NCI-H2196 treated with DMSO at 0.1 percent for 48 hours (cell line): ENCODE data around the gene USP47.
A peak's percentile ranks its signal among the peaks of the same experiment; 100 is the strongest.

Experiments
- DNase-seq: peaks from one replicate; lab custom pipeline; 2025; ENCODE audit not compliant: unreplicated experiment; lab: John Stamatoyannopoulos, UW

USP47 gene

DNA sequence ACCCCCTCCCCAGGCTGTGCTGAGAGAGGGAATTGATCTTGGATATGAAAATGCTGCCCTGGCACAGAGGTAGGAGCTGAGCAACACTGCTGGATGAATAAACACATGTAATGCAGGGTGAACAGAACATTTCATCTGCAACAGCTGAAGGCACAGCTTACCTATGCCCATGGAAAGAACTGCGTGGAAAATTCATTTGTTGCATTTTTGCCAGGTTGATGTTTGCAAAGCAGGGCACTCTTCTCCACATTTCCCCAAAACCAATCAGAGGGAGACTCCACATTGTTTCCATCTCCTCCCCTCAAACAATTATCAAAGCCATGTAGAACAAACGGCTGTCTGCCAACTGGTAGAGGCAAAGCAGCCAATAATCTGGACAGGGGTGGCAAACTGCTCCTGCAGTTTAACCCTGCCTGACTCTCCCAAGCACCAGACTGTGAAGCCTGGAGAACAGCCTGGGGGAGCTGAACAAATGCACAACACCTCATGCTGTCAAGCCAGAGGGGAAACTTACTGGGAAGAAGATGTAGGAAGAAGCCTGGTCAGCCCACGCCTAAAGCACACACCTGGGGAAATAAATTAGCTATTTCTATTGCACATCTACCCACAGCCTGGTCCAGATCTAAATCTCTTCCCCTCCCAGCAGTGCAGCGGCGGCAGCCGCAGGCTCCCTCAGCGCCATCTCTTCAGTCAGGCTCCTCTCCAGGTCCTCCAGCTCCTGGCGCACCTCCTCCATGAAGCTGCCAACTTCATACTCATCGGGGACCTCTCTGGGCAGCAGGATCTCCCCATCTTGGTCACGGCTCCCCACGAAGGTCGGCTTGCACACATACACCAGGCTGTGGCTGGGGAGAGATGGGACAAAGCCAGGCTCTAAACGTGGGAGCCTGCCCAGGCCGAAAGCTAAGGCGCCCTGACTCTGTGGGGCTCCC lies 122.3 kb downstream of the USP47 start:
- no peak for DNase-seq

DNA sequence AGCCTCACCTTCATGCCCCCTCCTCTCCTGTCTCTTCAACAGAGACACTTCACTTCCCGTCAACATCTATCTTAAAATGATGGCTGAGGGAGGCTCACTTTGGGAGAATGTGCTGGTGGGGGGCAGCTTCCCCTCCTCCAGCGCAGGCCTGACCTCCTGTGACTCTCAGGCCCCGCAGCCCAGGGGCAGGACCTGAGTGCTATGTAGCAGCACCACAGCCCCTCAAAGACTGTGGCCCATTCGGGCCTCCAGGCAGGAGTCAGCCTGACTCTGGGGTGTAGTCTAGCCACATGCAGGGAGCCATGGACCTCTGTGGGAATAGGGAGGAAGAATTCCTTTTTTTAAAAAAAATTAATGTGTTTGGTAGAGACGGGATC lies 123.0 kb downstream of the USP47 start:
- no peak for DNase-seq

DNA sequence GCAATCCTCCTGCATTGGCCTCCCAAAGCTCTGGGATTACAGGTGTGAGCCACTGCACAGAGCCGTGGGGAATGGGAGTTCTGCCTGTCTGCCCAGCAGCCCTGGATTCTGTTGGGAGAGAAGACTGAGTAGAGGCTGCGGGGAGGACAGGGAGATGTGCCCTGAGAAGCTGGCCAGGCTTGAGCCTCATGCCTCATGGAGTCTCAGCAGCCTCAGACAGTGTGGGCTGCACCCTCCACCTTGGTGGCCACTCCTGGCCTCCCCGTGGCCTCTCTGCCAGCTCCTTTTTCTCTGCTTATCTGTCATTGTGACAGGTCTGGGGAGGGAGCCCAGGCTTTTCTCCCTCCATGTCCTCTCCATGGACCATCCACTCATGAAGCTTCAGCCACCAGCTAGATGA lies 123.4 kb downstream of the USP47 start:
- no peak for DNase-seq

DNA sequence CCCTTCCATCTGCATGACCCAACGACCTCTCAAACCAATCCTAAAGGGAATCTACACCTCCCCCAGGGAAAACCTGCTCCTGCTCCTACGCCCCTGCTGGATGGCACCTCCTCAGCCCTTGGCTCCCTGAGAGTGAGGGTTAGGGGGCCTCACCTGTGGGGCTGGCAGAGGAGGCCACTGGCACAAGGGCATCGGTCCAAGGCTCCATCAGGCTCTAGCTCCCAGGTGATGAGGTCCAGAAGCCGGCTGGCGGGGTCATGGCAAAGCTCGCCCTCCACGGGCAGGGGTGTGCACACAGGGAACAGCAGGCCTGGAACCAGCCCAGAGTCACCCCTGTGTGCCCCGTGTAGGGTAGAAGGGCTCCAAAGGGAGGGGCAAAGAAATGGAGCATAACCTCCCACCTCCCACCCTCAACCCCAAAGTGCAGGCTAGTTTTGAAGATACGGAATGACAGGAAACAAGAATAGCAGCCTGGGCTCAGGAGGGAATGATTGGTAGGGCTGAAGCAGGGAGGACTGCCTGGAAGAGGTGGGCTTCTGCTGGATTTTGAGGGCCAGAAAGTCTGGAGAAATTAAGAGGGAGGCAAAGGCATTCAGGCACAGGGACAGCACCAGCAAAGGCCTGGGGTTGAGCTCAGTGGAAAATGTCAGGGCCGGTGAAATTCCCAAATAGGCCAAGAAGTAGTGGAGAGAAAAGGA lies 124.0 kb downstream of the USP47 start:
- DNase-seq = no peak

DNA sequence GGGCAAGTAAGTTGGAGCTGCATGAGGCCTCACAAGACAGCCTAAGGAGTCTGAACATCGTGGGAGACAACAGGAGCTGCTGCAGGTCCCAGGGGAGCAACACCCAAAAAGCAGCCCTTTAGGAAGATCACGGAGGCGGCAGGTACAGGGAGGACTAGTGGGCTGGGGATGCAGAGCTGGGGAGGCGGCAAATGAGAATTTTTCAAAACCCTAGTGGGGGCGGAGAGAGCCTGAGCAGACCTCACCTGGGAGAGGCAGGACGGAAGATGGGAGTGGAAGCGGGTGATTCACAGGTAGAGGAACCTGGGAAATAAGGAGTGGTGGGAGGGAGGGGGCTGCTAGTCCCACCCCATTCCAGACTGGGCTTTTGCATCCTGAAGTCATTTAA lies 124.6 kb downstream of the USP47 start:
- no peak for DNase-seq

DNA sequence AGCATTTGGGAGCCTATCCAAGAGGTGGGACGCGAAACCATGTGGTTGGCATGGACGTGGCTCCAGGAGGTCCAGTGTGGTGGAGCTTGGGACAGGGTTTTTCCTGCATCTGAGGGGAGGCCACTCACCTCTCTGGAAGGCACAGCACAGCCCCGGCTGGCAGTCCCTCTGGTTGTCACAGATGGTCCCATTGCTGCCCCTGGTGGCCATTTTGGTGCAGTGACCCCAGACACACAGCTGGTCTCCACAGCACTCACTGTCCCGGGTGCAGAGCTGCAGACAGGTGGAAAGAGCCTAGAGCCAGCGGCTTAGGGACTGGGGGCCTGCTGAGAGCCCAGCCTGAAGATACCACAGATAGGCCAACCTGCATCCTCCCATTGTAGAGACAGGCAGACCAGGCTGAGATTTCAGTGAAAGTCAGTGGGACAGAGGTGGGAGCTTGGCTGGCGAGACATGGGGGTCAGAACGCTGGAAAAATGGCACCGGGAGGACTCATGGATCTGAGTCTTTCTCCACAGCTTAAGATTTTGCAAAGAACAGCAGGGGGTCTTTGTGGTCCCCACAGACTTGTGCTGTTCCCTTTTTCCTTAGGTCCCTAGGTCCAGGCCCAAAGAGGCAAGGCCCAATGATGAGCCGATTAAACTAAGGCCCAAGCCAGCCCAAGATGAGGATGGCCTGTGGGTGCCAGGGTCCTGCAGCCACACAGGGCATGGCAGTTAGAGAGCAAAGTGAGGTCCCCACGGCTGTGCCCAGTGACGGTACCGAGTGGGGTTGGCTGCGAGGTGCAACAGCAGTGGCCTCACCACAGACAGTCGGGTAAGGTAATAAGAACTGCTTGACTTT lies 125.3 kb downstream of the USP47 start:
- DNase-seq = peak; percentile 10

DNA sequence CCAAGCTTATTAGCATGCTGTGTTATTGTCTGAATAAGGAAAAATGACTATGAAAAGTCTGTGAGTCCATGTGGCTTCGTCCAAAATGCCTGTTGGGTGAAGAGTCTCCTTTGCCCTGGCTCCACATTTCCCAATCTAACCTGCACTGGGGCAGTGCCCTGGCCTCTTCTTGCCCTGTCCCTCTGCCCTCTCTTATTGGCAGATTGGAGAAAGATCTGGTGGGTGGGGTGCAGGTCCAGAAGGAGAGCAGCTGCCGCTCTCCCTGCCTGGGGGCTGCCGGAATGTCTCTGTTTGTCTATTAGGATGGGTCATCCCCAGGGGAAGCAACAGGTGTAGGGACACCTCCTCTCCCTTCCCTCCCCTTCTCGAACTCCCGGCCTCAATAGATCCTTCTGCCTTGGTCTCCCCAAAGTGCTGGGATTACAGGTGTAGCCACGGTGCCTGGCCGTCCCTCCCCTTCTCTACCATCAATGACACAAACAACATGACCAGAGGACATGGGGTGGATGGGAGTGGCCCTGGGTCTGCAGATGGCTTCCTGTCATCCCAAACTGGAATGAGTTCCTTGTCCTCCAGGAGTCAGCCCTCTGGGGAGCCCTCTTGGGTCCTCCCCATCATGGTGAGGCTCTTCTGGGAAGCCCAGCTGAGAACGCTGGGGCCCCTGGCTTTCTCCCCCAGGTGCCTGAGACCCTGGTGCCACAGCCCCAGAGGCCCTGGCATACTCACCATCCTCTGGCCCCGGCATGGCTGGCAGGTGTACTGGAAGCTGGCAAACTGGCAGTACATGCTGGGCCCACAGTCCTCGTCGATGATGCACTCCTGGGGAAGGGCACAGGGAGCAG lies 126.1 kb downstream of the USP47 start:
- DNase-seq = no peak

DNA sequence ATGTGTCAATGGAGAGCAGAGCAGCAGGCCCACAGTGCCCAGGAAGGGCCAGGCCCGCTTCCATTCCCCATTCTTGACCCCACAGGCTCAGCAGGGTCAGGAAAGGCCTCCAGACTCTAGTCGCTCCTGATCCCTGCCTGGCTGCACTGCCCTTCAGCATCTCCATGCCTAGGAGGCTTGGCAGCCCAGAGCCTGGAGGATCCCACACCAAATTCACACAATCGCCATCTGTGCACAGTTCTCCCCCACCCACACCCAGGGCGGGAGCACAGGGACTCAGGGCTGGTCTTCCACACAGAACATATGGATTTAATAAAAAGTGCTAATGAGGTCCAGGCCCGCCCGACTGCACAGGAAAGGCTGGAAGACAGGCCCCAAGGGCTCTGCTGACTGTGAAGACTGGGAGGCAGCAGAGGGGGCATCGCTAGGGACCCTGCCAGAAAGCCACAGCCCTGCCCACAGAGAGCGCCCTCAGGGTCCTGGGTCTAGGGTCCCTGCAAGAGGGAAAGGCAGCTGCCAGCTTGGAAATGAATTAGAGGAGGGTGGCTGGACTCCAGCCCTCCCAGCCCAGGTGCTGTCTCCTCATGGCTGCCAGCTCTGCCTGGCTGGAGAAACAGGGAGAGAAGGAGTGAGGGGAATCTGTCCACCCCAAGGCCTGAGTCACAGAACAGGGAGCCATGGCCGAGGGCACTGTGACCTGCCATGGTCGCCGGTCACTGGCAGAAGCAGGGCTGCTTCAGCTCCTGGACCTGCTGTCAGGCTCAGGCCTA lies 126.9 kb downstream of the USP47 start:
- DNase-seq = no peak

DNA sequence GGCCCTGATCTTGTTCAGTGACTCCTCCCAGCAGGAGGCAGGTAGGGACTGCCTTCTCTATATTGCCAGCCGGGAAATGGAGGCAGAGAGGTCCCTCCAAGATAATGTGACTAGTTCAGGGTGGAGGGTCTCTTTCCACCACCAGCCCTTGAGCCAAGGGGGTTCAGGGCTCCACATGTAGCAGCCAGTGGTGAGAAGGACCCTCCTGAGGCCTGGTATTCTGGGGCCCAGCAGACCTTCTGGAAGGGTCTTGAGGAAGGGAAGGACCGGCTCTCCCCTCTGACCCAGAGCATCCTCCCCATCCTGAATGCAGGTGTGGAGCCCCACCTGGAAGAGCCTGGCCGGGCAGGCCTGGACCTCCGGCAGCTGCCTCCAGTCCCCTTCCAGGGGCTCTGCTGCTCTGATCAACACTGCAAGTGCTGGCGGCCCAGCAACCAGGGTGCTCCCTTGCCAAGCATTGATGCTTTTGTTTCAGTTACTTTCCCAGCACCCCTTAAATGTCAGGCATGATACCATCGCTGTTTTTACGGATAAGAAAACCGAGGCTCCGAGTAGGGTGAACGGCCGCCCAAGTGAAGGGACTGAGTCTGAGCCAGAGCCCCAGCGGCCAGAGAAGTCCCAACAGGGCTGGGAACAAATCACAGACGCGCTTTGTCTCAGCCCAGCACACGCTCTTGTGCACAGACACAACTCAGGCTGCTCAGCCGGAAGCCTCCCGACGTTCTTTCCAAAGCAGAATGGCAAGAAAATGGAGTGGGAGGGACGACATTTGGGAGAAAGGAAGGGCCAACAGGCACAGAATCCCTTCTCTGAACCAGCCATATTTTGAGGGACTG lies 127.8 kb downstream of the USP47 start:
- DNase-seq = no peak

DNA sequence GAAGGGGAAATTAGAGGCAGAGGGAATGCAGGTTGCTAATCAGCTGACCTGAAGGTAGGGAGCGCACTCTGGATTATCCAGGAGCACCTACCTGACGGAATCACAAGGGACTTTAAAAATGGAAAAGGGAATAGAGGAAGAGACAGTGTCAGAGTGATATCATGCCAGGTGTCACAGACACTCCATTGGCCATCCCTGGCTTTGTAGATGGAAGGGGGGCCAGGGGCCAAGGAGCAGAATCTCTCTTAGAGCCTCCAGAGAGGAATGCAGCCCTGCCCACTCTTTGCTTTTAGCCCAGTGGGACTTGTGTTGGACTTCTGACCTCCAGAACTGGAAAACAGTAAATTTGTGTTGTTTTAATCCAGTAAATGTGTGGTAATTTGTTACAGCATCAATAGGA lies 128.8 kb downstream of the USP47 start:
- no peak for DNase-seq

DNA sequence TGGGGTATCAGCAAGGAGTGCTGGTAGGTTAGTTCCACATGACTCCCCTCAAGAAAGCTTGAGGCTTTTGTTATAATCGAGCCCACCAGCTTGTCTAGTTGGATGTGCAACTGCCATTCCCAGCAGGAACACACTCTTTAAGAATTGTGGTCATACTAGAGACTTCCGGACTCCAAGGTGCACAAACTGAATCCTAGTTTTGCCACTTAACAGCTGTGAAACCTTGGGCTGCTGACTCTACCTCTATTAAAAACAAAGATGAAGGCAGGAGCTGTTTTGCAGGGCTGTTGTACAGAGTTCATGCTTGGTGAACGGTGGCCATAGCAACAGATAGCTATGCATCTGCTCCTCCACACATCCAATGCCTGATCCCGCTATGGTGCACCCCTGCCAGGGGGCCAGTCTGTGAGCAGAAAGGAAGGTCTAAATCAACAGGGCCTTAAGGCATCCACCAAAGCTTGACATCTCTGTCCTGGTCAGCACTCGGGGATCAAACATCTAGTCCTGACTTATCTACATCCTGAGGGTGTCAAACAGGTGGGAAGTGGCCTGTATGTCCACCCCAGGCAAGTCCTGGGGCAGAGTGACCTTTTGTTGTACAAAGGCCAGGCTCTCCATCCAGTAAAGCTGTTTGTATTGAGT lies 130.3 kb downstream of the USP47 start:
- DNase-seq = no peak

DNA sequence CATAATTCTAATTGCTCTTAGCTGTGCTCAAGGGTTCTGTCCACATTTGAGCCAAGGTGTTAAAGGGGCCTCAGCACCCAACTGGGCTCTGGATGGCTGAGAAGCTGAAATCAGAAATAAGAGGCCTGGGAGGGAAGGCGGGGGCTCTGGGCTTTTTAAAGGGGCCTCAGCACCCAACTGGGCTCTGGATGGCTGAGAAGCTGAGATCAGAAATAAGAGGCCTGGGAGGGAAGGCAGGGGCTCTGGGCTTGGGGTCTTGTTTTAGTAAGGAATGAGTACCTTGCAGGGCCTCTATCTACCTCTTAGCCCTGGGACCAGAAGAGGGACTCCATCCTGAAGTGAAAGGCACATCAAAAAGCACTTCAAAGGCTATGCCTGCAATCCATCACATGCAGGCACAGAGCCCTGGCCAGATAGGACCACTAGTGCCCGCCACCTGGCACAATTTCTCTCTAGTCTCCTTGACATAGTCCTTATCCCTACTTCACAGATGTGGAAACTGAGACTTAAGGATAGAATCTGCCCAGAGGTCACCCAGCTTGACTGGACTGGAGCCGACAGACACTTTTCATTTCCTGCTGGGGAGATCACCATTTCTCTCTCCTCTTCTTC lies 131.1 kb downstream of the USP47 start:
- no peak for DNase-seq

DNA sequence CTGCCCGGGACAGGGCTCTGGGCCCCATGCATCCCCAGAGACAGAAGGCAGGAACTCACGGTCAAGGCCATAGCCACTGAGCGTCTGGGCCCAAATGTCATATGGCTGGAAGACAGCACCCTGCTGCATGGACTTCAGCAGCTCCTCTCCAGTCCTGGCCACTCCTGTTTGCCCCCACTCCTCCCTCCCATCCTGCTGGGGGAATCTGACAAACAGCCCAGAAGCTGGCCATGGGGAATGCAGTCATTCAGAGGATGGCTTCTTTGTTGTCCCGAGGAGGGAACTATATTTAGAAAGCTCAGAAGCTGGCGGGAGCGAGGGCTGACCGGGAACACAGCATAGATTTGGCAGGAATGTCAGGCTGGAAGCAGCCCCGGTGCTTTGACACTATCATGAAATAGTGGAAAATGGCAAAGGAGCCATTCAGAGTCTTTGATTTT lies 131.6 kb downstream of the USP47 start:
- DNase-seq = no peak

DNA sequence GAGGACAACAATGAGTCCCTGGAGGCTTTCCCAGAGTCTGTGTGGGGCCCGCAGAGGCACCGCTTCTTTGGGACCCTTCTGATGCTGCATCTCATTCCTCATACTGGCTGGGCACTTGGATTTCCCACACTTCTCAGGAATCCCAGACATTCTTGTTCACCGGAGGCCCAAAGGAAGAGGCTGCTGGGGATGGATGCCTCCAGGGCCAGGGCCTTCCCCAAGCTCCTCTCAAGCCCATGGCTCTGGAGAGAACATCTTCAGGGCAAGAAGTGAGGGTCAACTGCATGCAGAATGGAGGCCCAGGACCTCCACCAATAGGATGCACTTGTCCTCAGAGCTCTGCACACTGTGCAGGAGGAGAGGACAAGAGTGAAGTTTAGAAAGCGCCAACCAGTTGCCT lies 132.1 kb downstream of the USP47 start:
- DNase-seq = no peak

DNA sequence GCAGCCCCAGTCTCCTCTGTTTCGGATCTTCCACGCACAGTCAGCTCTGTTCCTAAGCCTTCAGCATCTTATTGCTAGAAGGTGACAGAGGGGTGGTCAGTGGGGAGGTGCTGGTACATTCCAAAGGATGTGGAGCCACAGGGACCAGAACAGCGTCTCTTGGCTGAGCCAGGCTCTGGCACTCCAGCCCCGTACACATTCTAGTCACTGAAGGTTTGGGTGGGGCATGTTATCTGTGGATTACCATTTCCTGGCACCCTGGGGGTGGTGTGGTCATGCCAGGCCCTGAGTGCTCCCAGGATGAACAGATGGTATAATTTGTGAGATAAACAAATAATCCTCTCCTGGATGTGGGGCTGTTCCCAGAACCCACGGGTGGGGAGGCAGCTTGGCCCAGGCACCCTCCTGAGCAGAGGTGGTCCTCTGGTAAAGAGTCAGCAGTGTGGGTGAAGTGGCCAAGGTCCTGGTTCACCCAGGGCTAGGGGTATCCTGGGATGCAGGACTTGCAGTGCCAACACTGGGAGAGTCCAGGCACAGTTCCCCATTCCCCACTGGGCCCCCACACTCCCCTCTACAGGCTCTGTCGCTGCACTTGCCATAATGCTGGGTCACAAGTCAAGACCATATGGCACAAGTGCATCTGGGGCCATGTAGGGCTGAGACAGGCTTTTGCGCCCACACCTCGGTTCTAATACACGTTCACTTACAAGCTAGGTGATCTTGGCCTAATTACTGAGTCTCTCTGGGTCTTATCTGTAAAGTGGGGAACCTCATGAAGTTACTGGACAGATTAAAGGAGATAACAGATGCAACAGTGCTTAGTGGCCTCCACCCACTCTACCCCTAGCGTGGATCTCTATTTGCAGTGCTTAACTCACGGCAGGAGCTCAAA lies 133.7 kb downstream of the USP47 start:
- no peak for DNase-seq

DNA sequence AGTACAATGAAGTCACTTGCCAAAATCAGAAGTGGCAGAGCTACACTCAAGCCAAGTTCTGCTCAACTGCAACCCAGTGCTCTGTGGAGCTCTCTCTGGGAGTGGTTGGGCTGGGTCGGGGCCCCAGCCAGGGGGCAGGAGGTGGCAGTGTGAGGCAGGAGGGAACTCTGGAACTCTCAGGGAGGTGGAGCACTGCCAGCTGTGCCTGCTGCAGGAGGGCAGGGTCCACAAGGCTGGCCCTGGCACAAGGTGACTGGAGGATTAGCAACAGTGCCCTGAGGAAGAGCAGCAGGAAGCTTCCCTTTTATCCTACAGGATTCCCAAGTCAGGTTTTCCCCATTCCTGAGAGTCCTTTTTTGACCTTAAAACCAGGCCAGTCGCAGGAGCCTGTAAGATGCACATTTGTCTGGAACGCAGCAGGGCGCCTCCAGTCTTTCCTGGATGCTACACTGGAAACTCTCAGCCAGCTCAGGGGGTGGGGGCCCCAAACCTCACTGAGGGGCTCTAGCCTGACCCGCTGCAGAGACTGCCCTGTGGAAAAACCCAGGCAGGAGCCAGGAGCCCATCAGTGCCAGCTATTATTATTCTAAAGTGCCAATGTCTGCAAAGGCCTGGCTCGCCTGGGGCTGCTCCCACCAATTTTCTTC lies 134.8 kb downstream of the USP47 start:
- no peak for DNase-seq
